ENCODE data around the gene CALU. TPM values are rescaled to one million over a fixed set of nuclear protein-coding genes. Genes with fewer than 3 reads are reported as not detected.

Gene CALU
- polyA plus RNA-seq, 1 donor (not counting 4 experiments of a cell fraction or from before 2014, with no cell fraction given): 155 TPM

DNA sequence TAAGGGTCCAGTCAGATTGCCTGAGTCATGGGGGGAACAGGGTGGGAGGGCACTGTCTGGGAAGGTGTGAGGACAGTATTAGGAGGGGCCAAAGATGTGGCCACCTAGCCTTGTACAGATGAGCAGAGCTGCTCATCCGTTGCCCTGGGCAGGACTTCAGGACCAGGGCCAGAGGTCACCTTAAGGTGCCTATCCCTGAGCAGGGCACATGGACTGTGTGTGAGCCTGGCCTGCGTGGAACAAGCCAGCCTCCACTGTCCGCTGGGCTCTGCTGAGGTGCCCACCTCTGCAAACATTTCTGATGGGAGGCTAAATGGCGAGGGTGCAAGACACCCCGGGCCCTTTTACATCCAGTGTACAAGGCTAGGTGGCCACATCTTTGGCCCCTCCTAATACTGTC is 39.8 kb downstream of the CALU start:
- Histone ChIP-seq H2AFZ (ENCODE audit: control insufficient read depth, low read length) (no peak overlapping the region), H3K27ac (ENCODE audit: control insufficient read depth, insufficient read depth, low read length) (no peak overlapping the region), H3K9me3 (ENCODE audit: control insufficient read depth, low read depth, low read length) (no peaks in the 10 kb centered on the region), H3K4me2 (ENCODE audit: control insufficient read depth, extremely low read depth, insufficient read depth, low read depth, low read length) (no peak overlapping the region), H3K27me3 (ENCODE audit: control insufficient read depth, extremely low read depth, insufficient read depth, low read length) (no peaks in the 10 kb centered on the region), H3K36me3 (ENCODE audit: control insufficient read depth in 2 of 2, extremely low read depth in 1 of 2, insufficient read depth in 2 of 2, low read length in 2 of 2) (peaks cover 0 to 2% of the 10 kb centered on the region in 2 experiments), H3K9me1 (ENCODE audit: control insufficient read depth, extremely low read depth, insufficient read depth, low read length) (no peaks in the 10 kb centered on the region), H3K4me3 (ENCODE audit: control insufficient read depth in 2 of 3, extremely low read depth in 1 of 3, insufficient read depth in 2 of 3, low read depth in 1 of 3, low read length in 3 of 3) (no peak overlapping the region), H3K4me1 (ENCODE audit: control insufficient read depth, extremely low read depth, insufficient read depth, low read length) (no peaks in the 10 kb centered on the region), H3K79me2 (ENCODE audit: control insufficient read depth, insufficient read depth, low read length) (no peaks in the 10 kb centered on the region), H3K9ac (ENCODE audit: control insufficient read depth, extremely low read depth, insufficient read depth, low read length) (no peak overlapping the region), H4K20me1 (ENCODE audit: control insufficient read depth, extremely low read depth, insufficient read depth, low read length) (no peaks in the 10 kb centered on the region)
- dilution Hi-C loops (cut with MboI; ENCODE audit: extremely low pct_ligation_motif_present, low sequenced_read_pairs): no loop called here
- FAIRE-seq (no peak), DNase-seq (ENCODE audit: low read depth, low spot score) (no peak)
- TF ChIP-seq, protein P1, sequence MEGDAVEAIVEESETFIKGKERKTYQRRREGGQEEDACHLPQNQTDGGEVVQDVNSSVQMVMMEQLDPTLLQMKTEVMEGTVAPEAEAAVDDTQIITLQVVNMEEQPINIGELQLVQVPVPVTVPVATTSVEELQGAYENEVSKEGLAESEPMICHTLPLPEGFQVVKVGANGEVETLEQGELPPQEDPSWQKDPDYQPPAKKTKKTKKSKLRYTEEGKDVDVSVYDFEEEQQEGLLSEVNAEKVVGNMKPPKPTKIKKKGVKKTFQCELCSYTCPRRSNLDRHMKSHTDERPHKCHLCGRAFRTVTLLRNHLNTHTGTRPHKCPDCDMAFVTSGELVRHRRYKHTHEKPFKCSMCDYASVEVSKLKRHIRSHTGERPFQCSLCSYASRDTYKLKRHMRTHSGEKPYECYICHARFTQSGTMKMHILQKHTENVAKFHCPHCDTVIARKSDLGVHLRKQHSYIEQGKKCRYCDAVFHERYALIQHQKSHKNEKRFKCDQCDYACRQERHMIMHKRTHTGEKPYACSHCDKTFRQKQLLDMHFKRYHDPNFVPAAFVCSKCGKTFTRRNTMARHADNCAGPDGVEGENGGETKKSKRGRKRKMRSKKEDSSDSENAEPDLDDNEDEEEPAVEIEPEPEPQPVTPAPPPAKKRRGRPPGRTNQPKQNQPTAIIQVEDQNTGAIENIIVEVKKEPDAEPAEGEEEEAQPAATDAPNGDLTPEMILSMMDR (optimal IDR thresholded peaks at IDR 0.05 in 1 of 3, IDR thresholded peaks at IDR 0.05 in 1 of 3, conservative IDR thresholded peaks at IDR 0.05 in 1 of 3; ENCODE audit: extremely low read depth in 1 of 3, insufficient read depth in 2 of 3, low read length in 3 of 3): no peak
- no peak for TF ChIP-seq EZH2 (IDR thresholded peaks at IDR 0.05; ENCODE audit: low read length)

DNA sequence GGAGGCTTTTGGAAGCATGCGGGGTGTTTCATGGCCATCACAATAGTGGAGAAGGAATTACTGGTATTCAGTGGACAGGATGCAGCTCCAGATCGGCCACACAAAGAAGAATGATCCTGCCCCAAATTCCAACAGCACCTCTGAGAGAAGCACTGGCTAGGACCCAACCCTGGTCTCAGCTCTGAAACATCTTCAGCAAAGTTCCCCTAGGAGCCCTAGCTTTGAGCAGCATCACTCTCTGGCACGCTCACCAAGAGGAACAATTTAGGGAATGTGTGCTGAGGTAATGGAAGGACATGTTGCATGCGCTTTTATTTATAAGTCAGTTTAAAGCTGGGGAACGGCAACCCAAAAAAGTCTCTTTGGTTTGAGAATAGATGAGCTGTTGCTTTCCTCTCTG is 42.0 kb downstream of the CALU start:
- Histone ChIP-seq H3K79me2 (ENCODE audit: control insufficient read depth, insufficient read depth, low read length) (no peaks in the 10 kb centered on the region), H3K27me3 (ENCODE audit: control insufficient read depth, extremely low read depth, insufficient read depth, low read length) (no peaks in the 10 kb centered on the region), H3K9ac (ENCODE audit: control insufficient read depth, extremely low read depth, insufficient read depth, low read length) (no peak overlapping the region), H3K4me3 (ENCODE audit: control insufficient read depth in 2 of 3, extremely low read depth in 1 of 3, insufficient read depth in 2 of 3, low read depth in 1 of 3, low read length in 3 of 3) (no peak overlapping the region), H3K9me1 (ENCODE audit: control insufficient read depth, extremely low read depth, insufficient read depth, low read length) (no peaks in the 10 kb centered on the region), H3K4me1 (ENCODE audit: control insufficient read depth, extremely low read depth, insufficient read depth, low read length) (no peaks in the 10 kb centered on the region), H2AFZ (ENCODE audit: control insufficient read depth, low read length) (no peak overlapping the region), H3K36me3 (ENCODE audit: control insufficient read depth in 2 of 2, extremely low read depth in 1 of 2, insufficient read depth in 2 of 2, low read length in 2 of 2) (no peaks in the 10 kb centered on the region), H3K4me2 (ENCODE audit: control insufficient read depth, extremely low read depth, insufficient read depth, low read depth, low read length) (no peak overlapping the region), H3K9me3 (ENCODE audit: control insufficient read depth, low read depth, low read length) (no peaks in the 10 kb centered on the region), H4K20me1 (ENCODE audit: control insufficient read depth, extremely low read depth, insufficient read depth, low read length) (no peaks in the 10 kb centered on the region), H3K27ac (ENCODE audit: control insufficient read depth, insufficient read depth, low read length) (no peak overlapping the region)
- DNase-seq (ENCODE audit: low read depth, low spot score) (no peak), FAIRE-seq (no peak)
- dilution Hi-C loops (cut with MboI; ENCODE audit: extremely low pct_ligation_motif_present, low sequenced_read_pairs): no loop called here
- TF ChIP-seq, protein P1 (optimal IDR thresholded peaks at IDR 0.05 in 1 of 3, IDR thresholded peaks at IDR 0.05 in 1 of 3, conservative IDR thresholded peaks at IDR 0.05 in 1 of 3; ENCODE audit: extremely low read depth in 1 of 3, insufficient read depth in 2 of 3, low read length in 3 of 3): no peak
- no peak for TF ChIP-seq EZH2 (IDR thresholded peaks at IDR 0.05; ENCODE audit: low read length)

Data from keratinocyte (primary cell).